ENCODE measurements around the gene SUMF1.

The SUMF1 gene

GRCh38 chr3:4362523-4362922, 104.5 kb downstream of the SUMF1 start:
- no peak for DNase-seq (ENCODE audit: low read depth, low spot score)
- in situ Hi-C loops (cut with HindIII; ENCODE audit: low sequenced_read_pairs) = no loop called here
- H3K4me3 ChIP-seq (ENCODE audit: low read depth, low read length) = no peak overlapping the region
- TF ChIP-seq CTCF (IDR thresholded peaks at IDR 0.05; ENCODE audit: low read depth, low read length) = no peak

- in situ Hi-C loops (cut with HindIII; ENCODE audit: low sequenced_read_pairs) = no loop called here
- no peak for TF ChIP-seq CTCF (IDR thresholded peaks at IDR 0.05; ENCODE audit: low read depth, low read length)
- DNase-seq (ENCODE audit: low read depth, low spot score) = no peak
- H3K4me3 ChIP-seq (ENCODE audit: low read depth, low read length) = no peak overlapping the region
Measured at GRCh38 chr3:4360817-4361216, 106.3 kb downstream of the SUMF1 start.

GRCh38 chr3:4359805-4360502, 107.1 kb downstream of the SUMF1 start:
- no peak for TF ChIP-seq CTCF (IDR thresholded peaks at IDR 0.05; ENCODE audit: low read depth, low read length)
- H3K4me3 ChIP-seq (ENCODE audit: low read depth, low read length) = no peak overlapping the region
- in situ Hi-C loops (cut with HindIII; ENCODE audit: low sequenced_read_pairs) = no loop called here
- no peak for DNase-seq (ENCODE audit: low read depth, low spot score)

- no peak overlapping the region for H3K4me3 ChIP-seq (ENCODE audit: low read depth, low read length)
- TF ChIP-seq CTCF (IDR thresholded peaks at IDR 0.05; ENCODE audit: low read depth, low read length) = no peak
- in situ Hi-C loops (cut with HindIII; ENCODE audit: low sequenced_read_pairs) = no loop called here
- DNase-seq (ENCODE audit: low read depth, low spot score) = no peak
Measured at GRCh38 chr3:4358273-4358672, 108.8 kb downstream of the SUMF1 start.

GRCh38 chr3:4356546-4357410, 110.3 kb downstream of the SUMF1 start:
- DNase-seq (ENCODE audit: low read depth, low spot score) = no peak
- H3K4me3 ChIP-seq (ENCODE audit: low read depth, low read length) = no peak overlapping the region
- in situ Hi-C loops (cut with HindIII; ENCODE audit: low sequenced_read_pairs) = no loop called here
- no peak for TF ChIP-seq CTCF (IDR thresholded peaks at IDR 0.05; ENCODE audit: low read depth, low read length)

GRCh38 chr3:4356220-4356540, 110.9 kb downstream of the SUMF1 start:
- in situ Hi-C loops (cut with HindIII; ENCODE audit: low sequenced_read_pairs) = no loop called here
- TF ChIP-seq CTCF (IDR thresholded peaks at IDR 0.05; ENCODE audit: low read depth, low read length) = no peak
- no peak for DNase-seq (ENCODE audit: low read depth, low spot score)
- no peak overlapping the region for H3K4me3 ChIP-seq (ENCODE audit: low read depth, low read length)

Measured in astrocyte of the spinal cord (primary cell).